ENCODE measurements around the gene CYB561A3. TPM values are rescaled to one million over a fixed set of nuclear protein-coding genes. Genes with fewer than 3 reads are reported as not detected.
A peak's percentile ranks its signal among the peaks of the same experiment; 100 is the strongest.

The CYB561A3 gene
- total RNA-seq, 1 donor from 2014 or later = 41.4 TPM

DNA sequence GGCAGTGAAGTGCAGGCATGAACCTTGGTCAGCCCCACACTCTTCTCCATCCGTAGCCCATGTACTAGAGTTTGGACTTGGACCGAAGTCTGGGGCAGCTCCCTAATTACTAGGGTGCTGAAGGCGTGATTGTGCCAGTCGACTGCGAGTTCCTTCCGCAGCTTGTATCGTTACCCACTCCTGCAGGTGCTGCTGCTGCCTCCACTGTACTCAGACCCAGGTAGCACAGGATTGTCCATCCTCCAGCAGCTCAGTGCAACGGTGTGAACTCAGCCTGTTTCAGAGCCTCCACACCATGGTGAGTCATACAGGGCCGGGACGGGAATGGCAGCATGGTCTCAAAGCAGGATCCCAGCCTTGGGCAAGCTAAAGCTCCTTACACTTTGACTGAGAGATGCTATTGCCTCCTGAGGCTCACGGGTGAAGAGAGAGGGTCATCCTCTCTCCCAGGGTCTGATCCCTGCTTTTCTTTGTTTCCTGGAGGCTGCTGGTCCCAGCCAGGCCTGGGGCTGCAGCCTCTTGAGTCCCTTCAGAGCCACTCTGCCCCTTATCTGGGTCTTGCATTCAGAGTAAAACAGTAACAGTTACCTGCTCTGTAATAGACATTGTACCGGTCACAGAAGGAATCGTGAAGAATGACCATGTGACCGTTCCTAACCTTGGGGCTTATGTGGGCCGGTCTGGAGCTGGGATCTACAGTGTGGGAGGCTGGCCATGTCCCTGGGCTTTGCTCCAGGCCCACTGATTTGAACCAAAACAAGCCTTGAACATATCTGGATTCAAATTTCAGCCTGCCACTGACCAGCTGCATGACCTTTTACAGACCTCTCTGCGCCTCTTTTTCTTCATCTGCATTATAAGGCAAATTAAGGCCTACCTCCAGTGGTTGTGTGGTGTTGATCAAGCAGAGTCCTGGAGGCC, 27.0 kb downstream of the CYB561A3 start:
- TF ChIP-seq, protein P1, sequence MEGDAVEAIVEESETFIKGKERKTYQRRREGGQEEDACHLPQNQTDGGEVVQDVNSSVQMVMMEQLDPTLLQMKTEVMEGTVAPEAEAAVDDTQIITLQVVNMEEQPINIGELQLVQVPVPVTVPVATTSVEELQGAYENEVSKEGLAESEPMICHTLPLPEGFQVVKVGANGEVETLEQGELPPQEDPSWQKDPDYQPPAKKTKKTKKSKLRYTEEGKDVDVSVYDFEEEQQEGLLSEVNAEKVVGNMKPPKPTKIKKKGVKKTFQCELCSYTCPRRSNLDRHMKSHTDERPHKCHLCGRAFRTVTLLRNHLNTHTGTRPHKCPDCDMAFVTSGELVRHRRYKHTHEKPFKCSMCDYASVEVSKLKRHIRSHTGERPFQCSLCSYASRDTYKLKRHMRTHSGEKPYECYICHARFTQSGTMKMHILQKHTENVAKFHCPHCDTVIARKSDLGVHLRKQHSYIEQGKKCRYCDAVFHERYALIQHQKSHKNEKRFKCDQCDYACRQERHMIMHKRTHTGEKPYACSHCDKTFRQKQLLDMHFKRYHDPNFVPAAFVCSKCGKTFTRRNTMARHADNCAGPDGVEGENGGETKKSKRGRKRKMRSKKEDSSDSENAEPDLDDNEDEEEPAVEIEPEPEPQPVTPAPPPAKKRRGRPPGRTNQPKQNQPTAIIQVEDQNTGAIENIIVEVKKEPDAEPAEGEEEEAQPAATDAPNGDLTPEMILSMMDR (IDR thresholded peaks at IDR 0.05) = no peak
- Mint-ChIP-seq H3K27me3 (ENCODE audit: low read depth) (no peaks in the 10 kb centered on the region), H3K36me3 (ENCODE audit: low read depth) (peaks cover 8% of the 10 kb centered on the region), H3K4me1 (ENCODE audit: low read depth) (peaks cover 38% of the 10 kb centered on the region), H3K27ac (ENCODE audit: unreplicated experiment) (peak overlapping the region; percentile 49), H3K4me3 (ENCODE audit: unreplicated experiment) (peak overlapping the region; percentile 10), H3K9me3 (ENCODE audit: low read depth) (no peaks in the 10 kb centered on the region)
- DNase-seq (ENCODE audit: low spot score) = no peak

GRCh38 chr11:61333550-61334433, 27.9 kb downstream of the CYB561A3 start:
- Mint-ChIP-seq H3K27me3 (ENCODE audit: low read depth) (no peaks in the 10 kb centered on the region), H3K36me3 (ENCODE audit: low read depth) (peaks cover 13% of the 10 kb centered on the region), H3K27ac (ENCODE audit: unreplicated experiment) (peak overlapping the region; percentile 90), H3K4me1 (ENCODE audit: low read depth) (peaks cover 46% of the 10 kb centered on the region), H3K9me3 (ENCODE audit: low read depth) (no peaks in the 10 kb centered on the region), H3K4me3 (ENCODE audit: unreplicated experiment) (peak overlapping the region; percentile 95)
- TF ChIP-seq, protein P1 (IDR thresholded peaks at IDR 0.05) = no peak
- no peak for DNase-seq (ENCODE audit: low spot score)

DNA sequence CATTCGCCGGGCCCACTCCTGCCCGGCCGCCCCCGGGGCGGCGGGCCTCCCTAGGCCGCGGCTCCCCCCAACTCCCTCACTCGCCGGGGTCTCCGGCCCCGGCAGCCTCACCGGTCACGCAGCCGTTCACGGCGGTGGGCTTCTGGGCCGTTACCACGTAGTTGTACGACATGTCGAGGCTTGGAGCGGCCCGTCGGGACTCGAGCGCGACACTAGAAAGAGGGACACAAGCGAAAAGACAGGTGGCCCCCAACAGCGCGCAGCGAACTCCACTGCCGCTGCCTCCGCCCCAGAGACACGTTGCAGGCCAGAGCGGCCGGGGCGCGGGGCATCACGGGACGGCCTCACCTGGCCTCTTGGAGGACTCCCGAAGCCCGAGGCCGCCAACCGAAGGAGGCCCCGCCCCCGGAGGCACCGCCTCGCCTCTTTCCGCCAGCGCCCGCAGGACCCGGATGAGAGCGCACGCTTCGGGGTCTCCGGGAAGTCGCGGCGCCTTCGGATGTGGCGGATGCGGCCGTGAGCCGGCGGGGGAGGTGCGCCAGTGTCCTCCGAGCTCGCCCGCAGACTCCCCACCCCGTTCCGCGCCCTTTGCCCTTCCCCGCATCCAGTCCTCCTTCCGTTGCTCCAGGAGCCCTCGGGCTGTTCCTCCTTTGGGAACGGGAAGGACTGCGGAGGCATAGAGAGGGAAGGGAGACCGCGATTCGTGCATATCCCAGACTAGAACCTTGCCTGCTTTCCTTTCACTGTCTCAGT, 28.7 kb downstream of the CYB561A3 start, which contains the start of the genes DDB1 and TKFC:
DDB1 (minus strand) TSS at position 309 of the 753 bp plus-strand sequence; CDS start at position 172, 137 bp downstream.
TKFC (plus strand) TSS at position 432 of the 753 bp plus-strand sequence. CDS start 1,501 bp downstream, outside the sequence.
- TF ChIP-seq, protein P1 (IDR thresholded peaks at IDR 0.05) = no peak
- peaks cover 15% of the 10 kb centered on the region for H3K36me3 Mint-ChIP-seq (ENCODE audit: low read depth)
- peak within 1 kb of the TSS; percentile 95 for H3K4me3 Mint-ChIP-seq (ENCODE audit: unreplicated experiment)
- H3K9me3 Mint-ChIP-seq (ENCODE audit: low read depth) = no peaks in the 10 kb centered on the region
- peak; percentile 98 for DNase-seq (ENCODE audit: low spot score)
- no peaks in the 10 kb centered on the region for H3K27me3 Mint-ChIP-seq (ENCODE audit: low read depth)
- H3K27ac Mint-ChIP-seq (ENCODE audit: unreplicated experiment) = peak within 1 kb of the TSS; percentile 90
- peaks cover 52% of the 10 kb centered on the region for H3K4me1 Mint-ChIP-seq (ENCODE audit: low read depth)

DNA sequence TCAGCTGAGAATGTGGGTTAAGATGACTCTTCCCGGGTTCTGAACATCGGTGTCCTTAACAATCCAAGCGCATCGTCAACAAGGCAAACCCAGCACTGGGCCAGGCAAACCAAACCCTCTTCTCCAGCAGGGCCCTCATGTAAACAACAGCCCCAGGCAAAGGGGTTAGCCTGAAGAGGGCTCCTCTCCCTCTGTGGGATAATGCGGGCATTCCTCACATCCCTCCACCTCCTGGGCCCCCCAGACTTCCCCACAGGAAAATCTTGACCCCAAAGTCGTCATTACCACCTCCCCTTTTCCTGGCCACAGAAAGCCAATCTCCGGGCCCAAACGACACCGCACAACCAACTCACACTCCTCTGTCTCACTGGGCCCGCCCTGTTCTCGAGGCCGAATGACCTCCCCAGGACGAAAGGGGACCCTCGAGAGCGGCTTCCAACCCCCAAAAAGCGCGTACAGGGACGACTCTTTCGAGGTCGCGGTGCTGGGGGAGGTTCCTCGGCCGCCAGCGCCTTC, 29.3 kb downstream of the CYB561A3 start:
- no peaks in the 10 kb centered on the region for H3K9me3 Mint-ChIP-seq (ENCODE audit: low read depth)
- peak overlapping the region; percentile 90 for H3K27ac Mint-ChIP-seq (ENCODE audit: unreplicated experiment)
- DNase-seq (ENCODE audit: low spot score) = no peak
- peak overlapping the region; percentile 95 for H3K4me3 Mint-ChIP-seq (ENCODE audit: unreplicated experiment)
- no peaks in the 10 kb centered on the region for H3K27me3 Mint-ChIP-seq (ENCODE audit: low read depth)
- peaks cover 15% of the 10 kb centered on the region for H3K36me3 Mint-ChIP-seq (ENCODE audit: low read depth)
- H3K4me1 Mint-ChIP-seq (ENCODE audit: low read depth) = peaks cover 58% of the 10 kb centered on the region
- TF ChIP-seq, protein P1 (IDR thresholded peaks at IDR 0.05) = no peak

All from chondrocyte (in vitro differentiated cells).